ENCODE results near the gene HBA1. TPM values are rescaled to one million over a fixed set of nuclear protein-coding genes. Genes with fewer than 3 reads are reported as not detected.

HBA1 gene
- total and polyA plus RNA-seq, 2 of the 8 experiments (the other 6 are each of a cell fraction or from before 2014, with no cell fraction given) = 2.3 TPM

DNA sequence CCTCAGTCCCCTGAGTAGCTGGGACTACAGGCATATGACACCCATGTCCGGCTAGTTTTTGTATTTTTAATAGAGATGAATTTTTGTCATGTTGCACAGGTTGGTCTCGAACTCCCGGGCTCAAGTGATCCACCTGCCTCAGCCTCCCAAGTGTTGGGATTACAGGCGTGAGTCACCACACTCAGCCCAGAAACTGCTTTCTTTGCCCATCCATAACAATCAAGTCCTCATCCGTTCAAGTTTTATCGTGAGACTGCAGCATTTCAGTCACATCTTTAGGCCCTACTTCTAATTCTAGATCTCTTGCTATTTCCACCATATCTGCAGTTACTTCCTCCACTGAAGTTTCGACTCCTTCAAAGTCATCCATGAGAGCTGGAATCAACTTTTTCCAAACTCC lies 44.4 kb upstream of the HBA1 start (continued):
- TF ChIP-seq JUN (IDR thresholded peaks at IDR 0.05; ENCODE audit: low read depth, low read length) (no peak), RXRA (IDR thresholded peaks at IDR 0.05; ENCODE audit: insufficient read depth, low read depth, low read length) (no peak), ASH2L (IDR thresholded peaks at IDR 0.05; ENCODE audit: low read length) (no peak), RNF2 (IDR thresholded peaks at IDR 0.05; ENCODE audit: borderline replicate concordance, low read depth, low read length, missing control alignments, poor library complexity, severe bottlenecking) (no peak), TCF12 (IDR thresholded peaks at IDR 0.05; ENCODE audit: low read depth, low read length) (no peak)
